DMS153 treated with DMSO at 0.1 percent for 48 hours (cell line): ENCODE data around the gene RALBP1.

Experiments
- DNase-seq: peaks from one replicate; lab custom pipeline; 2025; ENCODE audit not compliant: unreplicated experiment; lab: John Stamatoyannopoulos, UW

Gene RALBP1

GRCh38 chr18:9507565-9508088 is 32.3 kb downstream of the RALBP1 start:
- DNase-seq: no peak

- no peak for DNase-seq
These were observed 33.2 kb downstream of the RALBP1 start for GRCh38 chr18:9508446-9509025.

- DNase-seq: no peak
These were observed 38.7 kb downstream of the RALBP1 start for GRCh38 chr18:9513971-9514512.

- no peak for DNase-seq
These were observed 41.2 kb downstream of the RALBP1 start for GRCh38 chr18:9516437-9517064.

- no peak for DNase-seq
These were observed 42.6 kb downstream of the RALBP1 start for GRCh38 chr18:9517869-9518268.

- no peak for DNase-seq
These were observed 44.1 kb downstream of the RALBP1 start for GRCh38 chr18:9519399-9519798.

GRCh38 chr18:9520666-9521065 is 45.4 kb downstream of the RALBP1 start:
- no peak for DNase-seq

- DNase-seq: no peak
These were observed 46.5 kb downstream of the RALBP1 start for GRCh38 chr18:9521770-9522169.

- no peak for DNase-seq
These were observed 47.6 kb downstream of the RALBP1 start for GRCh38 chr18:9522952-9523351.

- no peak for DNase-seq
These were observed 51.1 kb downstream of the RALBP1 start for GRCh38 chr18:9526458-9526857.

- DNase-seq: no peak
These were observed 55.1 kb downstream of the RALBP1 start for GRCh38 chr18:9530226-9531009.

- DNase-seq: no peak
These were observed 56.6 kb downstream of the RALBP1 start for GRCh38 chr18:9531791-9532410.

- DNase-seq: no peak
These were observed 59.5 kb downstream of the RALBP1 start for GRCh38 chr18:9534844-9535243.

- no peak for DNase-seq
These were observed 60.2 kb downstream of the RALBP1 start for GRCh38 chr18:9535430-9535991.

GRCh38 chr18:9536354-9537152 is 61.2 kb downstream of the RALBP1 start:
- no peak for DNase-seq

GRCh38 chr18:9537677-9538076 is 62.4 kb downstream of the RALBP1 start:
- no peak for DNase-seq

- DNase-seq: no peak
These were observed 64.0 kb downstream of the RALBP1 start for GRCh38 chr18:9539283-9539682.

- no peak for DNase-seq
These were observed 64.6 kb downstream of the RALBP1 start for GRCh38 chr18:9539938-9540337.

- DNase-seq: no peak
These were observed 67.6 kb downstream of the RALBP1 start for GRCh38 chr18:9542924-9543323.

GRCh38 chr18:9545029-9545428 is 69.7 kb downstream of the RALBP1 start:
- DNase-seq: no peak
